ENCODE measurements around the gene AQP1.

AQP1 gene

DNA sequence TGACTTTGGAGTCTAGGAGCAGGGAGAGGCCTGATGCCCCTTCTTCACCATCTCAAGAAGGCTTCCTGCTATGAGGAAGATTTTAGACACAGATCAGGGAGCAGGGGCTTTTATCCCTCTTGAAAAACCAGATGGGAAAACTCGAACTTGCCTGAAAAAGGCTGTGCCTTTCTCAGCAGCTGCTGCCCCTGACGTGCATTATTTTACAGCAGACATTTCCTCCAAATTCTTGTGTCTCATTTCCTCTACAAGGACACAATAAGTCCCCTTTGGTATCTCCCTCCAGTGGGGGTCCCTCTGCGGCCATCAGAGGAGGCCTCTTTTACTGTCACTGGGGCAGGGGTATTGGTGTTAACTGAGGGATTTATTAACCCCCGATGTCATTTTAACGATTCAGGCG lies 38.0 kb upstream of the AQP1 start:
- no peak for TF ChIP-seq ZNF8 (CRISPR knock-in tag; IDR thresholded peaks at IDR 0.05)
- no peak for TF ChIP-seq ZC3H10 (CRISPR knock-in tag; IDR thresholded peaks at IDR 0.05)
- ATAC-seq = no peak

- ATAC-seq = no peak
- TF ChIP-seq ZC3H10 (CRISPR knock-in tag; IDR thresholded peaks at IDR 0.05) = no peak
- TF ChIP-seq OSR1 (CRISPR knock-in tag; IDR thresholded peaks at IDR 0.05) = no peak
- TF ChIP-seq CSRNP3 (CRISPR knock-in tag; IDR thresholded peaks at IDR 0.05) = no peak
- TF ChIP-seq ZFP3 (CRISPR knock-in tag; IDR thresholded peaks at IDR 0.05) = no peak
- TF ChIP-seq, protein P1, sequence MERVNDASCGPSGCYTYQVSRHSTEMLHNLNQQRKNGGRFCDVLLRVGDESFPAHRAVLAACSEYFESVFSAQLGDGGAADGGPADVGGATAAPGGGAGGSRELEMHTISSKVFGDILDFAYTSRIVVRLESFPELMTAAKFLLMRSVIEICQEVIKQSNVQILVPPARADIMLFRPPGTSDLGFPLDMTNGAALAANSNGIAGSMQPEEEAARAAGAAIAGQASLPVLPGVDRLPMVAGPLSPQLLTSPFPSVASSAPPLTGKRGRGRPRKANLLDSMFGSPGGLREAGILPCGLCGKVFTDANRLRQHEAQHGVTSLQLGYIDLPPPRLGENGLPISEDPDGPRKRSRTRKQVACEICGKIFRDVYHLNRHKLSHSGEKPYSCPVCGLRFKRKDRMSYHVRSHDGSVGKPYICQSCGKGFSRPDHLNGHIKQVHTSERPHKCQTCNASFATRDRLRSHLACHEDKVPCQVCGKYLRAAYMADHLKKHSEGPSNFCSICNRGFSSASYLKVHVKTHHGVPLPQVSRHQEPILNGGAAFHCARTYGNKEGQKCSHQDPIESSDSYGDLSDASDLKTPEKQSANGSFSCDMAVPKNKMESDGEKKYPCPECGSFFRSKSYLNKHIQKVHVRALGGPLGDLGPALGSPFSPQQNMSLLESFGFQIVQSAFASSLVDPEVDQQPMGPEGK (CRISPR knock-in tag; IDR thresholded peaks at IDR 0.05; ENCODE audit: borderline replicate concordance) = no peak
- TF ChIP-seq TCF4 (CRISPR knock-in tag; IDR thresholded peaks at IDR 0.05; ENCODE audit: borderline replicate concordance) = no peak
- no peak for TF ChIP-seq ESRRG (CRISPR knock-in tag; IDR thresholded peaks at IDR 0.05)
- TF ChIP-seq ZNF565 (CRISPR knock-in tag; conservative IDR thresholded peaks at IDR 0.05; ENCODE audit: low read depth) = no peak
- no peak for TF ChIP-seq TSHZ2 (CRISPR knock-in tag; IDR thresholded peaks at IDR 0.05)
- no peak for TF ChIP-seq ARNTL (CRISPR knock-in tag; IDR thresholded peaks at IDR 0.05; ENCODE audit: borderline replicate concordance, low read depth)
- TF ChIP-seq GLIS3 (CRISPR knock-in tag; IDR thresholded peaks at IDR 0.05) = no peak
- no peak for TF ChIP-seq CSDC2 (CRISPR knock-in tag; IDR thresholded peaks at IDR 0.05)
- no peak for TF ChIP-seq ZNF70 (CRISPR knock-in tag; IDR thresholded peaks at IDR 0.05)
- no peak for TF ChIP-seq PPARA (CRISPR knock-in tag; IDR thresholded peaks at IDR 0.05; ENCODE audit: borderline replicate concordance)
- no peak for TF ChIP-seq ZNF8 (CRISPR knock-in tag; IDR thresholded peaks at IDR 0.05)
- TF ChIP-seq ZFP30 (CRISPR knock-in tag; IDR thresholded peaks at IDR 0.05) = no peak
These were observed 36.9 kb upstream of the AQP1 start for GRCh38 chr7:30874656-30875302.

DNA sequence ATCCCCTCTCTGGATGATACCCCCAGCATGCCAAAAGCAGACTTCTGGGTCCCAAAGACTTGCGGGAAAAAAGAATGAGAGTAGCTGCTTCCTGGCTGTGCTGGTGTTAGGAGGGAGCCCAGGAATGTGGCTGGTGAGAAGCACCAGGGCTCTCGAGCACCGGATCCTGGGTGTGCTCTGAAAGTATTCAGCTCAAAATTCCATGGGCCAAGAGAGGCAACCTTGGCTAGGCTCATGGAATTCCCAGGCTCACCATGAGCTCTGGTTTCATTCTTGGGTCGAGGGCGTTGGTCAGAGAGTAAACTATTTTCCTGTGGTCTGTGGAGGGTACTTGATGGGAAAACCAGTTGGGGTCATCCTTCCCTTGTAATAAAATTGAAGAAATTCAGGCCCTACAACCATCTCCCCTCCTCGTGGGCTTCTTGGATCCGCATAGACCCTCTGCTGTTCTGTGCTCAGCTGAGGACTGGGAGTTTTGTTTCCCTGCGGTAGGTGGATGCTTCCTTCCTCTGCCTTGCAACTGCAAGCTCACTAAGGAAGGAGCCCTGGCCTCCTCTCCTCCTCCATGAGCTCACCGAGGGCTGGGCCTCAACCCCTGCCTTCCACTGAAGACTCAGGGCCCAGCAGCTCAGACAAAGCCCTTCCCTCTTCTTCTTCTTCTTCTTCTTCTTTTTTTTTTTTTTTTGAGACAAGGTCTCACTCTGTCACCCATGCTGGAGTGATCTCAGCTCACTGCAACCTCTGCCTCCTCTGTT lies 34.5 kb upstream of the AQP1 start:
- TF ChIP-seq ESRRG (CRISPR knock-in tag; IDR thresholded peaks at IDR 0.05) (no peak), ZNF565 (CRISPR knock-in tag; conservative IDR thresholded peaks at IDR 0.05; ENCODE audit: low read depth) (no peak), SNAI2 (CRISPR knock-in tag; IDR thresholded peaks at IDR 0.05) (no peak), GLIS3 (CRISPR knock-in tag; IDR thresholded peaks at IDR 0.05) (no peak), CSDC2 (CRISPR knock-in tag; IDR thresholded peaks at IDR 0.05) (no peak), TSHZ2 (CRISPR knock-in tag; IDR thresholded peaks at IDR 0.05) (no peak), TOX (CRISPR knock-in tag; IDR thresholded peaks at IDR 0.05; ENCODE audit: borderline replicate concordance) (no peak), ARNTL (CRISPR knock-in tag; IDR thresholded peaks at IDR 0.05; ENCODE audit: borderline replicate concordance, low read depth) (no peak), PPARA (CRISPR knock-in tag; IDR thresholded peaks at IDR 0.05; ENCODE audit: borderline replicate concordance) (no peak), ZFP30 (CRISPR knock-in tag; IDR thresholded peaks at IDR 0.05) (no peak), CSRNP3 (CRISPR knock-in tag; IDR thresholded peaks at IDR 0.05) (no peak), ZC3H10 (CRISPR knock-in tag; IDR thresholded peaks at IDR 0.05) (no peak), ISL1 (CRISPR knock-in tag; IDR thresholded peaks at IDR 0.05) (no peak), OSR1 (CRISPR knock-in tag; IDR thresholded peaks at IDR 0.05) (no peak), BACH2 (CRISPR knock-in tag; IDR thresholded peaks at IDR 0.05; ENCODE audit: borderline replicate concordance) (no peak)
- no peak for ATAC-seq
